Measurements from ENCODE around the gene C11orf54. TPM values are rescaled to one million over a fixed set of nuclear protein-coding genes. Genes with fewer than 3 reads are reported as not detected.

The C11orf54 gene
- total RNA-seq, 1 donor from 2014 or later = 50.0 TPM

DNA sequence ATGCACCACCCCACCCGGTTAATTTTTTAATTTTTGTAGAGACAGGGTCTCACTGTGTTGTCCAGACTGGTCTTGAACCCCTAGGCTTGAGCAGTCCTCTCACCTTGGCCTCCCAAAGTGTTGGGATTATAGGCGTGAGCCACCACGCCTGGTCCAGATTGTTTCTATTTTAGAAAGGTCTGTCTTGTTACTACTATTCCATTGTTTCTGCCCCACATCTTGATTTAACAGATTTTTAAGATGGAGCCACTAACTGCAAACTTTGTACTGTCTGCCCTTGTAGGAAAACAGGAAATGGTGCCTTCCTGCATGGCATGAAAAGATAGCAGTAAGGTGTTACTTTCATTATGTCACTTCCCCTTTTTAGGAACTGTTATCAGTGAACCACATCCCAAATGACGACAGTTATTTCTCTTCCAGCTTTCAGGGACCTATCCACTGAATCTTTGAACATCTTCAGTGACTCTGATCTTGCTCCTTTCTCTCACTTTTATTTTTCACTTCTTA is 23.4 kb upstream of the C11orf54 start:
- Mint-ChIP-seq H3K4me1 (ENCODE audit: low read depth) (peaks cover 1% of the 10 kb centered on the region), H3K36me3 (ENCODE audit: insufficient read depth) (peaks cover 14% of the 10 kb centered on the region), H3K27ac (no peak overlapping the region), H3K9me3 (ENCODE audit: low read depth) (no peaks in the 10 kb centered on the region), H3K4me3 (ENCODE audit: low read depth) (no peak overlapping the region), H3K27me3 (no peaks in the 10 kb centered on the region)
- no peak for DNase-seq (ENCODE audit: low spot score, unreplicated experiment)
- no peak for TF ChIP-seq CTCF (IDR thresholded peaks at IDR 0.05; ENCODE audit: unreplicated experiment)

DNA sequence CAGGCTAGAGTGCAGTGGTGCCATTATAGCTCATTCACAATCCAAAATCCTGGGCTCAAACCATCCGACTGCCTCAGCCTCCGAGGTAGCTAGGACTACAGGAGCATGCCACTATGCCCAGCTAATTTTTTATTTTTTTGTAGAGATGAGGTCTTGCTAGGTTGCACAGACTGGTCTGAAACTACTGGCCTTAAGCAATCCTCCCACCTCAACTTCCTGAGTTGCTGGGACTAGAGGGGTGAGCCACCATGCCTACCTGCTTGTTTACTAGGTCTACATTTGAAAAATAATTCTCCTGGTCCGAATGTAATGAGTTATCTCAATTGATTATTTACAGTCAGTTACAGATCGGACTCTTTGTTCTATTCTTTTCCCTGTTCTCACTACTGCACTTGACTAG is 22.2 kb upstream of the C11orf54 start:
- H3K4me1 Mint-ChIP-seq (ENCODE audit: low read depth) = peaks cover 1% of the 10 kb centered on the region
- no peaks in the 10 kb centered on the region for H3K27me3 Mint-ChIP-seq
- H3K4me3 Mint-ChIP-seq (ENCODE audit: low read depth) = no peak overlapping the region
- no peak overlapping the region for H3K27ac Mint-ChIP-seq
- no peak for DNase-seq (ENCODE audit: low spot score, unreplicated experiment)
- H3K9me3 Mint-ChIP-seq (ENCODE audit: low read depth) = no peaks in the 10 kb centered on the region
- TF ChIP-seq CTCF (IDR thresholded peaks at IDR 0.05; ENCODE audit: unreplicated experiment) = no peak
- H3K36me3 Mint-ChIP-seq (ENCODE audit: insufficient read depth) = peaks cover 13% of the 10 kb centered on the region

DNA sequence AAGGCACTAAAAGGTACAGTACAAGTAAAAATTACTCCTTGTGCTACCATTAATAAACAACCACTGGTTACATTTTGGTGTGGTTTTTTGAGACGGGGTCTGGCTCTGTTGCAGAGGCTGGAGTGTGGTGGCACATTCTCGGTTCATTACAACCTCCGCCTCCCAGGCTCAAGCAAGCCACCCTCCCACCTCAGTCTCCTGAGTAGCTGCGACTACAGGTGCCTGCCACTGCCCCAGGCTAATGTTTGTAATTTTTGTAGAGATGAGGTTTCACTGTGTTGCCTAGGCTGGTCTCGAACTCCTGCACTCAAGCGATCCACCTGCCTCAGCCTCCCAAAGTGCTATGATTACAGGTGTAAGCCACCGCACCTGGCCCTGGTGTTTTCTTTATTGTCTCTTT is 20.9 kb upstream of the C11orf54 start:
- H3K9me3 Mint-ChIP-seq (ENCODE audit: low read depth) = no peaks in the 10 kb centered on the region
- H3K4me1 Mint-ChIP-seq (ENCODE audit: low read depth) = peaks cover 3% of the 10 kb centered on the region
- no peak overlapping the region for H3K27ac Mint-ChIP-seq
- H3K36me3 Mint-ChIP-seq (ENCODE audit: insufficient read depth) = peaks cover 14% of the 10 kb centered on the region
- no peak overlapping the region for H3K4me3 Mint-ChIP-seq (ENCODE audit: low read depth)
- no peak for DNase-seq (ENCODE audit: low spot score, unreplicated experiment)
- TF ChIP-seq CTCF (IDR thresholded peaks at IDR 0.05; ENCODE audit: unreplicated experiment) = no peak
- H3K27me3 Mint-ChIP-seq = no peaks in the 10 kb centered on the region

- Mint-ChIP-seq H3K4me3 (ENCODE audit: low read depth) (no peak overlapping the region), H3K36me3 (ENCODE audit: insufficient read depth) (peaks cover 12% of the 10 kb centered on the region), H3K27me3 (no peaks in the 10 kb centered on the region), H3K4me1 (ENCODE audit: low read depth) (peaks cover 3% of the 10 kb centered on the region), H3K9me3 (ENCODE audit: low read depth) (no peaks in the 10 kb centered on the region), H3K27ac (no peak overlapping the region)
- TF ChIP-seq CTCF (IDR thresholded peaks at IDR 0.05; ENCODE audit: unreplicated experiment) = no peak
- no peak for DNase-seq (ENCODE audit: low spot score, unreplicated experiment)
Observed at GRCh38 chr11:93724089-93724488, 17.4 kb upstream of the C11orf54 start.

GRCh38 chr11:93727985-93728791 is 13.3 kb upstream of the C11orf54 start:
- Mint-ChIP-seq H3K4me1 (ENCODE audit: low read depth) (peaks cover 3% of the 10 kb centered on the region), H3K36me3 (ENCODE audit: insufficient read depth) (peaks cover 20% of the 10 kb centered on the region), H3K4me3 (ENCODE audit: low read depth) (no peak overlapping the region), H3K27me3 (no peaks in the 10 kb centered on the region), H3K27ac (no peak overlapping the region), H3K9me3 (ENCODE audit: low read depth) (no peaks in the 10 kb centered on the region)
- TF ChIP-seq CTCF (IDR thresholded peaks at IDR 0.05; ENCODE audit: unreplicated experiment) = no peak
- DNase-seq (ENCODE audit: low spot score, unreplicated experiment) = no peak
